ENCODE data around the gene CHPF2.
A peak's percentile ranks its signal among the peaks of the same experiment; 100 is the strongest.

CHPF2 gene

GRCh38 chr7:151245360-151246101 lies 13.2 kb downstream of the CHPF2 start:
- DNase-seq (ENCODE audit: low read depth in 2 of 2, low spot score in 1 of 2): peak in 1 of 2 donors; percentile 42

GRCh38 chr7:151246102-151246850 lies 14.0 kb downstream of the CHPF2 start:
- DNase-seq (ENCODE audit: low read depth in 2 of 2, low spot score in 1 of 2): no peak

GRCh38 chr7:151246851-151247580 lies 14.7 kb downstream of the CHPF2 start:
- no peak for DNase-seq (ENCODE audit: low read depth in 2 of 2, low spot score in 1 of 2)

- DNase-seq (ENCODE audit: low read depth in 2 of 2, low spot score in 1 of 2): no peak
These were observed 15.5 kb downstream of the CHPF2 start for GRCh38 chr7:151247611-151248345.

GRCh38 chr7:151248346-151249033 lies 16.2 kb downstream of the CHPF2 start, which contains the start of gene SMARCD3:
SMARCD3 (minus strand) TSS chr7:151248694; CDS start chr7:151248562, 132 bp downstream.
- DNase-seq (ENCODE audit: low read depth in 2 of 2, low spot score in 1 of 2): no peak

- no peak for DNase-seq (ENCODE audit: low read depth in 2 of 2, low spot score in 1 of 2)
These were observed 16.9 kb downstream of the CHPF2 start for GRCh38 chr7:151249034-151249731.

- DNase-seq (ENCODE audit: low read depth in 2 of 2, low spot score in 1 of 2): no peak
These were observed 17.4 kb downstream of the CHPF2 start for GRCh38 chr7:151249732-151250072.

GRCh38 chr7:151250181-151251132 lies 18.2 kb downstream of the CHPF2 start:
- no peak for DNase-seq (ENCODE audit: low read depth in 2 of 2, low spot score in 1 of 2)

GRCh38 chr7:151251328-151251688 lies 19.0 kb downstream of the CHPF2 start:
- DNase-seq (ENCODE audit: low read depth in 2 of 2, low spot score in 1 of 2): no peak

- DNase-seq (ENCODE audit: low read depth in 2 of 2, low spot score in 1 of 2): no peak
These were observed 19.6 kb downstream of the CHPF2 start for GRCh38 chr7:151251689-151252560.

GRCh38 chr7:151252561-151252835 lies 20.2 kb downstream of the CHPF2 start:
- no peak for DNase-seq (ENCODE audit: low read depth in 2 of 2, low spot score in 1 of 2)

- no peak for DNase-seq (ENCODE audit: low read depth in 2 of 2, low spot score in 1 of 2)
These were observed 20.9 kb downstream of the CHPF2 start for GRCh38 chr7:151252961-151253711.

GRCh38 chr7:151254316-151254715 lies 22.0 kb downstream of the CHPF2 start:
- DNase-seq (ENCODE audit: low read depth in 2 of 2, low spot score in 1 of 2): no peak

GRCh38 chr7:151254851-151255250 lies 22.6 kb downstream of the CHPF2 start:
- no peak for DNase-seq (ENCODE audit: low read depth in 2 of 2, low spot score in 1 of 2)

- DNase-seq (ENCODE audit: low read depth in 2 of 2, low spot score in 1 of 2): no peak
These were observed 23.1 kb downstream of the CHPF2 start for GRCh38 chr7:151255390-151255789.

- no peak for DNase-seq (ENCODE audit: low read depth in 2 of 2, low spot score in 1 of 2)
These were observed 24.2 kb downstream of the CHPF2 start for GRCh38 chr7:151256410-151257045.

- DNase-seq (ENCODE audit: low read depth in 2 of 2, low spot score in 1 of 2): no peak
These were observed 25.7 kb downstream of the CHPF2 start for GRCh38 chr7:151257990-151258389.
